Measurements from ENCODE around the gene RSPO4.

- no peak for TF ChIP-seq CTCF (IDR thresholded peaks at IDR 0.05)
- TF ChIP-seq POLR2A (IDR thresholded peaks at IDR 0.05): no peak
Measured at GRCh38 chr20:971346-971745, 30.8 kb downstream of the RSPO4 start.
